Cardiac fibroblast (primary cell): Measurements from ENCODE around the gene CDH23.

Source experiments
- DNase-seq, 2 donors: peaks; one replicate each; pipeline versions ENCODE4 v3.0.0 to v3.0.0-alpha.2; 2010; ENCODE audit warnings: low read depth in 2 of 2
- H3K4me3 ChIP-seq, 2 donors: replicated peaks in 1 of 2; 1 replicate in 1 of 2; 2 replicates in 1 of 2; pipeline ENCODE4 v1.5.1; 2011; ENCODE audit warnings: low read depth in 2 of 2, low read length in 2 of 2, mild to moderate bottlenecking in 2 of 2, moderate library complexity in 1 of 2
- TF ChIP-seq, protein P1 (sequence below): IDR thresholded peaks from one replicate; pipeline ENCODE4 v1.5.1; 2011; ENCODE audit warnings: low read depth, mild to moderate bottlenecking, low read length, inconsistent platforms

The CDH23 gene

DNA sequence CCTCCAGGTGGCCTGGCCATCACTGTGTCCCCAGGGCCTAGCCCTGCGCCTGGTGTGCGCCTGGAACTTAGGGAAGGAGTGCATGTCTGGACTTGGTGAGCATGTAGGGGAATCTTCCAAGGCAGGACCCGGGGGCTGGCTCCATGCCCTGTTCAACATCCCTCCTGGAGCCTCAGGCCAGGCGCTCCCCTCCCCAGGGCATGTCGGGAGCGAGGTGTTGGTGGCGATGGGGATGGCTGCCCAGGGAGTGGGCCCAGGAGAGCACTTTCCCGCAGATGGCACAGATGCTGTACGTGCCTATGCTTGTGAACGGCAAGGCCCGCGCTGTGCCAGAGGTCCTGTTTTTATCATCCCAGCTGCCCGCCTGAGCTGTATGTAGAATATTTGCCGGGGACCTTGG lies 55.0 kb downstream of the CDH23 start:
- DNase-seq = no peak
- H3K4me3 ChIP-seq = no peak overlapping the region
- TF ChIP-seq, protein P1, sequence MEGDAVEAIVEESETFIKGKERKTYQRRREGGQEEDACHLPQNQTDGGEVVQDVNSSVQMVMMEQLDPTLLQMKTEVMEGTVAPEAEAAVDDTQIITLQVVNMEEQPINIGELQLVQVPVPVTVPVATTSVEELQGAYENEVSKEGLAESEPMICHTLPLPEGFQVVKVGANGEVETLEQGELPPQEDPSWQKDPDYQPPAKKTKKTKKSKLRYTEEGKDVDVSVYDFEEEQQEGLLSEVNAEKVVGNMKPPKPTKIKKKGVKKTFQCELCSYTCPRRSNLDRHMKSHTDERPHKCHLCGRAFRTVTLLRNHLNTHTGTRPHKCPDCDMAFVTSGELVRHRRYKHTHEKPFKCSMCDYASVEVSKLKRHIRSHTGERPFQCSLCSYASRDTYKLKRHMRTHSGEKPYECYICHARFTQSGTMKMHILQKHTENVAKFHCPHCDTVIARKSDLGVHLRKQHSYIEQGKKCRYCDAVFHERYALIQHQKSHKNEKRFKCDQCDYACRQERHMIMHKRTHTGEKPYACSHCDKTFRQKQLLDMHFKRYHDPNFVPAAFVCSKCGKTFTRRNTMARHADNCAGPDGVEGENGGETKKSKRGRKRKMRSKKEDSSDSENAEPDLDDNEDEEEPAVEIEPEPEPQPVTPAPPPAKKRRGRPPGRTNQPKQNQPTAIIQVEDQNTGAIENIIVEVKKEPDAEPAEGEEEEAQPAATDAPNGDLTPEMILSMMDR = no peak

GRCh38 chr10:71453186-71453585 lies 56.5 kb downstream of the CDH23 start:
- H3K4me3 ChIP-seq = no peak overlapping the region
- TF ChIP-seq, protein P1 = no peak
- DNase-seq = no peak

- DNase-seq = no peak
- TF ChIP-seq, protein P1 = no peak
- H3K4me3 ChIP-seq = no peak overlapping the region
Measured at GRCh38 chr10:71454347-71454746, 57.6 kb downstream of the CDH23 start.

DNA sequence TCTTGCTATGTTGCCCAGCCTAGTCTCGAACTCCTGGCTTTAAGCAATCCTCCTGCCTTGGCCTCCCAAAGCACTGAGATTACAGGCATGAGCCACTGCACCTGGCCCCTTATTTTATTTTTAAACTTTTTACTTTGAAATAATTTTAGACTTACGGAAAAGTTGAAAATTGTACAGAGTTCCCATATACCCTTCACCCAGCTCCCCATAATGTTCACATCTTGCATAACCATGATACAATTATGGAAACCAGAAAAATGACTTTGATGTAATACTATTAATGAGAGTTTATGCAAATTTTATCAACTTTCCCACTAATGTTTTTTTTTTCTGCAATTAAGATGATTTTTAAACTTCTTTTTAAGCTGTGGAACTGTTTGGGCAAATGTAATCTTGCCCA lies 58.3 kb downstream of the CDH23 start:
- H3K4me3 ChIP-seq = no peak overlapping the region

DNA sequence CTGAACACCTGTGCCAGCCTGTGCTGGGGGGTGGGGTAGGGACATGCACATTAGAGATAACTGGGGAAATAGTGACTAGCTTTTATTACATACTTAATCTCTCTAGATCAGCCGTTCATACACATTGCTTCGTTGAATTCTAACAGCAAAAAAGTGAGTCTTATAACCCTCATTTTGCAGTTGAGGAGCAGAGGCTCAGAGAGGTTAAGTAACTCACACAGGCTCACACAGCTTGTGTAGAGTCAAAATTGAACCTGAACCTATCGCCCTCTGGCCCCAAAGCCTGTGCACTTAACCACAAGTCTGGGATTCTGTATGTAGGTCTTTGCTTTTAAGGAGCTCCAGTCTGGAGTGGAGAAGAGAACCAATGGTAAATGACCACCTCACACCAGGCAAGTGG lies 59.9 kb downstream of the CDH23 start:
- DNase-seq = no peak
- TF ChIP-seq, protein P1 = no peak
- H3K4me3 ChIP-seq = no peak overlapping the region

More for the DNA sequence above, 58.3 kb downstream of the CDH23 start:
- TF ChIP-seq, protein P1 = no peak
- DNase-seq = no peak

DNA sequence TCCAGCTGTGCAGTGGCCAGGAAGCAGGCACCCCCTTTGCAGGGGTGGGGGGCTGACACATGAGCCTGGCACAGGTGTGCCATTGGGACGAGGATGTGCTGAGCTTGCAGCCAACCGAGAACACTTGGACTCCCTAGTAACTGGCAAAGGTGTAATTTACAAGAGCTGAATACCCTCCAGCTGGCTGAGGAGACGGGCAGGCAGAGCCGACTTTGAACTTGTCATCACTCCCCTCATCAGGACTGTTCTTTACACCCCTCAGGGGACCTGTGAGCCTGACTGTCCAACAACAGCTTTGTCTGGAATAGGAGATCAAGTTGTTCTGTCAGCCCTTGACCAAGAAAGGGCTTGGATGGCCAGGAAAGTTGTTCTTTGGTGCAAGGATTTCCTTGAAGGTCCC lies 61.2 kb downstream of the CDH23 start:
- TF ChIP-seq, protein P1 = no peak
- DNase-seq = no peak
- no peak overlapping the region for H3K4me3 ChIP-seq

DNA sequence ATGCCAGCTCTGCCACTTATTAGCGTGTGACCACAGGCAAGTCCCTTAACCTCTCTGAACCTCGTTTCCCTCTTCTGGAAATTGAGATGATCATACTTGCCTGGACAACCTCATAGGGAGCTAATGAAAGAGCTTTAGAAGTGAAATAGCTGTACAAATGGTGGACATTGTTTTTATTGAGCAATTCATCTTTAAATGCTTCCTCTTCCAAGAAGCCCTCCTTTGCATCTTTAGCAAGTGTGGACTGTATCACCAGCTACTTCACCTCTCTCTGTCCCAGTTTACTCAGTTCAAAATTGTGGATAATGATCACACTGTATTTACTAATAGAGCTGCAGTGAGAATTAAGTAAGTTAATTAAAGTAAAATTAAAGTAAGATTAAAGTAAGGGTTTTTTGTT lies 61.7 kb downstream of the CDH23 start:
- no peak for DNase-seq
- H3K4me3 ChIP-seq = no peak overlapping the region
- TF ChIP-seq, protein P1 = no peak
